GM21786 (cell line): ENCODE data around the gene SRGAP2.
"Not testable (repeated sequence)": the region's sequence is repeated elsewhere in the genome, so short reads cannot be mapped to it uniquely, and the experiment has no call there.

Source experiments
- ATAC-seq: cut with Tn5 transposase; IDR thresholded peaks from one replicate; pipeline ENCODE4 v1.9.1; 2021; ENCODE audit not compliant: unreplicated experiment

The SRGAP2 gene

GRCh38 chr1:206246129-206246886 is 43.0 kb downstream of the SRGAP2 start:
- ATAC-seq: not testable (repeated sequence)

- peak; percentile 71 for ATAC-seq
These were observed 47.8 kb downstream of the SRGAP2 start for GRCh38 chr1:206250953-206251681.

GRCh38 chr1:206252680-206253335 is 49.5 kb downstream of the SRGAP2 start:
- ATAC-seq: not testable (repeated sequence)
